Neural progenitor cell (in vitro differentiated cells): ENCODE data around the gene PDE11A. TPM values are rescaled to one million over a fixed set of nuclear protein-coding genes. Genes with fewer than 3 reads are reported as not detected.

Experiments
- DNase-seq: peaks from one replicate; pipeline ENCODE4 v3.0.0-alpha.2; 2016; ENCODE audit warnings: low spot score
- H2AFZ ChIP-seq: fragments of 200-600 bp; sonication (generic); replicated peaks from 2 replicates; pipeline ENCODE4 v1.6.1; 2016; ENCODE audit warnings: antibody characterized with exemption
- H3F3A ChIP-seq: fragments of 200-600 bp; sonication (generic); 2 replicates; pipeline ENCODE4 v1.6.1; 2016; ENCODE audit warnings: antibody characterized with exemption, low read depth
- H3K27ac ChIP-seq: fragments of 200-600 bp; sonication (generic); 2 replicates; pipeline ENCODE4 v1.5.1; 2016; ENCODE audit warnings: mild to moderate bottlenecking
- H3K27me3 ChIP-seq: fragments of 200-600 bp; sonication (generic); 2 replicates; pipeline ENCODE4 v1.6.1; 2016; ENCODE audit warnings: mild to moderate bottlenecking, moderate library complexity
- H3K36me3 ChIP-seq: fragments of 200-600 bp; sonication (generic); 2 replicates; pipeline ENCODE4 v1.5.1; 2016
- H3K4me1 ChIP-seq: fragments of 200-600 bp; sonication (generic); 2 replicates; pipeline ENCODE4 v1.6.1; 2016; ENCODE audit warnings: mixed run types
- H3K4me2 ChIP-seq: fragments of 200-600 bp; sonication (generic); 2 replicates; pipeline ENCODE4 v1.6.1; 2016
- H3K4me3 ChIP-seq: fragments of 200-600 bp; sonication (generic); 2 replicates; pipeline ENCODE4 v1.5.1; 2016
- H3K79me2 ChIP-seq: fragments of 200-600 bp; sonication (generic); 2 replicates; pipeline ENCODE4 v1.6.1; 2016; ENCODE audit warnings: low read depth
- H3K9ac ChIP-seq: fragments of 200-600 bp; sonication (generic); 2 replicates; pipeline ENCODE4 v1.6.1; 2016
- H3K9me3 ChIP-seq: fragments of 200-600 bp; sonication (generic); 2 replicates; pipeline ENCODE4 v1.5.1; 2016; ENCODE audit warnings: low read depth
- H4K20me1 ChIP-seq: fragments of 200-600 bp; sonication (generic); 2 replicates; pipeline ENCODE4 v1.6.1; 2016; ENCODE audit warnings: low read depth
- H3K27ac Mint-ChIP-seq: 3 replicates; pipeline ENCODE4 v1.8.0; 2021; ENCODE audit warnings: mixed read lengths
- H3K27me3 Mint-ChIP-seq: 2 replicates; pipeline ENCODE4 v1.8.0; 2022; ENCODE audit warnings: low read depth, mild to moderate bottlenecking, inconsistent platforms, moderate library complexity, mixed read lengths; ENCODE audit not compliant: insufficient read depth
- H3K36me3 Mint-ChIP-seq: 3 replicates; pipeline ENCODE4 v1.8.0; 2021; ENCODE audit warnings: mixed read lengths
- H3K4me1 Mint-ChIP-seq: 3 replicates; pipeline ENCODE4 v1.8.0; 2021; ENCODE audit warnings: mixed read lengths
- H3K4me3 Mint-ChIP-seq: 3 replicates; pipeline ENCODE4 v1.8.0; 2021; ENCODE audit warnings: mild to moderate bottlenecking, moderate library complexity, mixed read lengths
- H3K9me3 Mint-ChIP-seq: 3 replicates; pipeline ENCODE4 v1.8.0; 2020; ENCODE audit warnings: mixed read lengths
- CTCF ChIP-seq: fragments of 200-600 bp; sonication (generic); IDR thresholded peaks from 2 replicates; pipeline ENCODE4 v1.5.1; 2017; ENCODE audit warnings: antibody characterized with exemption, mild to moderate bottlenecking
- EZH2 ChIP-seq: fragments of 200-600 bp; sonication (generic); IDR thresholded peaks from 2 replicates; pipeline ENCODE4 v1.6.1; 2017; ENCODE audit warnings: antibody characterized with exemption, mild to moderate bottlenecking, moderate library complexity
- EZH2phosphoT487 ChIP-seq: fragments of 200-600 bp; sonication (generic); IDR thresholded peaks from 2 replicates; pipeline ENCODE4 v1.6.1; 2017; ENCODE audit warnings: antibody characterized with exemption
- total RNA-seq: library from RNA; depleted of rRNA; stranded (reverse); fragments of >200 nt; gene quantifications from 2 replicates; pipeline ENCODE4 v1.2.3, GENCODE V29; 2015; ENCODE audit warnings: low replicate concordance

PDE11A gene
- total RNA-seq, 1 donor from 2014 or later: 0.13 TPM

GRCh38 chr2:177782613-177783012, 290.0 kb downstream of the PDE11A start:
- Mint-ChIP-seq H3K27ac (no peak overlapping the region), H3K9me3 (peaks cover 10% of the 10 kb centered on the region), H3K4me1 (peaks cover 5% of the 10 kb centered on the region), H3K36me3 (peaks cover 4% of the 10 kb centered on the region), H3K27me3 (no peaks in the 10 kb centered on the region), H3K4me3 (no peak overlapping the region)
- Histone ChIP-seq H3K4me3 (no peak overlapping the region), H2AFZ (no peak overlapping the region), H3K9ac (no peak overlapping the region), H3K36me3 (no peaks in the 10 kb centered on the region), H3F3A (no peaks in the 10 kb centered on the region), H3K4me2 (no peak overlapping the region), H4K20me1 (no peaks in the 10 kb centered on the region), H3K27ac (no peak overlapping the region), H3K4me1 (peaks cover 5% of the 10 kb centered on the region), H3K27me3 (no peaks in the 10 kb centered on the region), H3K79me2 (no peaks in the 10 kb centered on the region), H3K9me3 (no peaks in the 10 kb centered on the region)
- no peak for TF ChIP-seq EZH2
- no peak for TF ChIP-seq CTCF
- TF ChIP-seq EZH2phosphoT487: no peak
- DNase-seq: no peak

- Histone ChIP-seq H3K4me1 (peaks cover 5% of the 10 kb centered on the region), H3K79me2 (no peaks in the 10 kb centered on the region), H3K9me3 (no peaks in the 10 kb centered on the region), H4K20me1 (no peaks in the 10 kb centered on the region), H3F3A (no peaks in the 10 kb centered on the region), H3K27ac (no peak overlapping the region), H3K4me2 (no peak overlapping the region), H3K4me3 (no peak overlapping the region), H2AFZ (peak overlapping the region; percentile 7), H3K36me3 (no peaks in the 10 kb centered on the region), H3K27me3 (no peaks in the 10 kb centered on the region), H3K9ac (no peak overlapping the region)
- Mint-ChIP-seq H3K4me3 (no peak overlapping the region), H3K27ac (no peak overlapping the region), H3K36me3 (no peaks in the 10 kb centered on the region), H3K27me3 (peaks cover 3% of the 10 kb centered on the region), H3K4me1 (peaks cover 2% of the 10 kb centered on the region), H3K9me3 (peaks cover 2% of the 10 kb centered on the region)
- DNase-seq: no peak
- TF ChIP-seq EZH2phosphoT487: no peak
- no peak for TF ChIP-seq EZH2
- no peak for TF ChIP-seq CTCF
Measured at GRCh38 chr2:177778472-177778871, 294.1 kb downstream of the PDE11A start.

GRCh38 chr2:177772529-177772928, 300.0 kb downstream of the PDE11A start:
- Histone ChIP-seq H4K20me1 (no peaks in the 10 kb centered on the region), H2AFZ (no peak overlapping the region), H3K27me3 (no peaks in the 10 kb centered on the region), H3K4me2 (no peak overlapping the region), H3K79me2 (no peaks in the 10 kb centered on the region), H3F3A (no peaks in the 10 kb centered on the region), H3K27ac (no peak overlapping the region), H3K9me3 (no peaks in the 10 kb centered on the region), H3K4me1 (no peaks in the 10 kb centered on the region), H3K4me3 (no peak overlapping the region), H3K9ac (no peak overlapping the region), H3K36me3 (no peaks in the 10 kb centered on the region)
- TF ChIP-seq CTCF: peak; percentile 72
- no peak for TF ChIP-seq EZH2
- no peak for TF ChIP-seq EZH2phosphoT487
- Mint-ChIP-seq H3K36me3 (no peaks in the 10 kb centered on the region), H3K9me3 (peaks cover 2% of the 10 kb centered on the region), H3K27ac (no peak overlapping the region), H3K4me1 (no peaks in the 10 kb centered on the region), H3K27me3 (peaks cover 6% of the 10 kb centered on the region), H3K4me3 (no peak overlapping the region)
- peak; percentile 39 for DNase-seq
